T-helper 1 cell treated with Interleukin-12 subunit alpha and Interleukin-12 subunit beta and Interleukin-4 antibody, amounts not matched to agents 30 ng/mL and 1 ng/mL, for 36 hours (primary cell): ENCODE results near the gene MGMT. TPM values are rescaled to one million over a fixed set of nuclear protein-coding genes. Genes with fewer than 3 reads are reported as not detected.

Source experiments
- intact Hi-C: fragments of 100-400 bp; cut with micrococcal nuclease; formaldehyde crosslinking; loops from one replicate; pipeline ENCODE4 v1.15.1; 2024
- total RNA-seq: library from RNA; stranded (reverse); gene quantifications from 2 replicates; pipeline ENCODE4 v1.2.3, GENCODE V29; 2022

Gene MGMT
- total RNA-seq, 1 donor from 2014 or later = 14.9 TPM

GRCh38 chr10:129792141-129792540, 325.1 kb downstream of the MGMT start:
- intact Hi-C loops = no loop called here

GRCh38 chr10:129792864-129793263, 325.8 kb downstream of the MGMT start:
- intact Hi-C loops = no loop called here

- intact Hi-C loops = no loop called here
These were observed 326.4 kb downstream of the MGMT start for GRCh38 chr10:129793479-129793878.

- intact Hi-C loops = no loop called here
These were observed 327.0 kb downstream of the MGMT start for GRCh38 chr10:129793996-129794395.

- intact Hi-C loops = no loop called here
These were observed 329.8 kb downstream of the MGMT start for GRCh38 chr10:129796710-129797420.

GRCh38 chr10:129799942-129800341, 332.9 kb downstream of the MGMT start:
- intact Hi-C loops = no loop called here

GRCh38 chr10:129800796-129801340, 333.8 kb downstream of the MGMT start:
- intact Hi-C loops = no loop called here

GRCh38 chr10:129807211-129807610, 340.2 kb downstream of the MGMT start:
- intact Hi-C loops = no loop called here

- intact Hi-C loops = no loop called here
These were observed 341.3 kb downstream of the MGMT start for GRCh38 chr10:129808092-129808983.

- intact Hi-C loops = no loop called here
These were observed 342.4 kb downstream of the MGMT start for GRCh38 chr10:129809431-129809830.

GRCh38 chr10:129809841-129810240, 342.8 kb downstream of the MGMT start:
- intact Hi-C loops = no loop called here

- intact Hi-C loops = no loop called here
These were observed 344.2 kb downstream of the MGMT start for GRCh38 chr10:129811208-129811607.

GRCh38 chr10:129812398-129812797, 345.4 kb downstream of the MGMT start:
- intact Hi-C loops = no loop called here

- intact Hi-C loops = no loop called here
These were observed 347.9 kb downstream of the MGMT start for GRCh38 chr10:129814681-129815646.

GRCh38 chr10:129815898-129816655, 349.0 kb downstream of the MGMT start:
- intact Hi-C loops = no loop called here

GRCh38 chr10:129816656-129817045, 349.6 kb downstream of the MGMT start:
- intact Hi-C loops = no loop called here
